WTC11 (cell line): ENCODE results near the gene POTEF. TPM values are rescaled to one million over a fixed set of nuclear protein-coding genes. Genes with fewer than 3 reads are reported as not detected.
"Not testable (repeated sequence)": the region's sequence is repeated elsewhere in the genome, so short reads cannot be mapped to it uniquely, and the experiment has no call there.

Experiments used
- ATAC-seq: fragments of 200-7000 bp; cut with Tn5 transposase; 2 replicates; pipeline ENCODE4 v1.10.0; 2021; ENCODE audit warnings: mild to moderate bottlenecking, moderate library complexity
- CTCF ChIA-PET: fragments of 300-600 bp; sonication (Branson Sonifier 250); formaldehyde crosslinking; loops from one replicate; lab custom pipeline; 2021; ENCODE audit warnings: antibody characterized with exemption; lab: Charles Lee
- POLR2A ChIA-PET: fragments of 350-600 bp; sonication (Branson Sonifier 250); formaldehyde crosslinking; loops from one replicate; lab custom pipeline; 2021; ENCODE audit warnings: antibody characterized with exemption; lab: Charles Lee
- DNase-seq: peaks from one replicate; pipeline ENCODE4 v3.0.0; 2021; ENCODE audit warnings: low spot score
- H3K27ac Mint-ChIP-seq: 2 replicates; pipeline ENCODE4 v1.8.0; 2021; ENCODE audit warnings: mixed read lengths
- H3K27me3 Mint-ChIP-seq: 2 replicates; pipeline ENCODE4 v1.8.0; 2021; ENCODE audit warnings: low read depth, mild to moderate bottlenecking, moderate library complexity, mixed read lengths
- H3K36me3 Mint-ChIP-seq: 2 replicates; pipeline ENCODE4 v1.8.0; 2021; ENCODE audit warnings: mixed read lengths
- H3K4me1 Mint-ChIP-seq: 2 replicates; pipeline ENCODE4 v1.8.0; 2022; ENCODE audit warnings: mixed read lengths
- H3K4me3 Mint-ChIP-seq: 2 replicates; pipeline ENCODE4 v1.8.0; 2021; ENCODE audit warnings: mild to moderate bottlenecking, moderate library complexity, mixed read lengths
- H3K9me3 Mint-ChIP-seq: 2 replicates; pipeline ENCODE4 v1.8.0; 2021; ENCODE audit warnings: mixed read lengths
- FOXJ3 ChIP-seq: sonication (generic); formaldehyde crosslinking; IDR thresholded peaks from 2 replicates; pipeline ENCODE4 v1.9.0; 2021; ENCODE audit warnings: missing genetic modification reagents, mild to moderate bottlenecking, borderline replicate concordance
- GABPB1 ChIP-seq: sonication (generic); formaldehyde crosslinking; IDR thresholded peaks from 2 replicates; pipeline ENCODE4 v1.8.1; 2023; ENCODE audit warnings: mild to moderate bottlenecking, missing genetic modification reagents
- NR1H2 ChIP-seq: sonication (generic); formaldehyde crosslinking; IDR thresholded peaks from 2 replicates; pipeline ENCODE4 v1.9.0; 2021; ENCODE audit warnings: mild to moderate bottlenecking, moderate library complexity, missing genetic modification reagents
- NR2C2 ChIP-seq: sonication (generic); formaldehyde crosslinking; IDR thresholded peaks from 2 replicates; pipeline ENCODE4 v1.8.0; 2022; ENCODE audit warnings: mild to moderate bottlenecking, missing genetic modification reagents
- RELA ChIP-seq: sonication (generic); formaldehyde crosslinking; IDR thresholded peaks from 2 replicates; pipeline ENCODE4 v1.8.1; 2022; ENCODE audit warnings: missing genetic modification reagents, mild to moderate bottlenecking, borderline replicate concordance
- SOX15 ChIP-seq: fragments of 250-450 bp; sonication (Bioruptor Pico); IDR thresholded peaks from 2 replicates; pipeline ENCODE4 v1.9.0; 2021; ENCODE audit warnings: mild to moderate bottlenecking
- SP1 ChIP-seq: sonication (generic); formaldehyde crosslinking; conservative IDR thresholded peaks from 2 replicates; pipeline ENCODE4 v1.8.1; 2022; ENCODE audit warnings: missing genetic modification reagents
- ZNF396 ChIP-seq: fragments of 250-450 bp; sonication (Bioruptor Pico); IDR thresholded peaks from 2 replicates; pipeline ENCODE4 v1.8.0; 2021; ENCODE audit warnings: mild to moderate bottlenecking, moderate library complexity, borderline replicate concordance
- total RNA-seq: library from RNA; stranded (reverse); gene quantifications from 3 replicates; pipeline ENCODE4 v1.2.3, GENCODE V29; 2021
- TF ChIP-seq, protein P1 (sequence below): sonication (generic); formaldehyde crosslinking; IDR thresholded peaks from 2 replicates; pipeline ENCODE4 v1.8.1; 2022; ENCODE audit warnings: missing genetic modification reagents, borderline replicate concordance
- TF ChIP-seq, protein P2 (sequence below): sonication (generic); formaldehyde crosslinking; IDR thresholded peaks from 2 replicates; pipeline ENCODE4 v1.8.0; 2023; ENCODE audit warnings: mild to moderate bottlenecking, missing genetic modification reagents
- TF ChIP-seq, protein P3 (sequence below): sonication (generic); formaldehyde crosslinking; IDR thresholded peaks from 2 replicates; pipeline ENCODE4 v1.8.1; 2022; ENCODE audit warnings: low read depth, mild to moderate bottlenecking, moderate library complexity, missing genetic modification reagents, borderline replicate concordance

POTEF gene
- total RNA-seq, 1 experiment from 2014 or later = 10.5 TPM

DNA sequence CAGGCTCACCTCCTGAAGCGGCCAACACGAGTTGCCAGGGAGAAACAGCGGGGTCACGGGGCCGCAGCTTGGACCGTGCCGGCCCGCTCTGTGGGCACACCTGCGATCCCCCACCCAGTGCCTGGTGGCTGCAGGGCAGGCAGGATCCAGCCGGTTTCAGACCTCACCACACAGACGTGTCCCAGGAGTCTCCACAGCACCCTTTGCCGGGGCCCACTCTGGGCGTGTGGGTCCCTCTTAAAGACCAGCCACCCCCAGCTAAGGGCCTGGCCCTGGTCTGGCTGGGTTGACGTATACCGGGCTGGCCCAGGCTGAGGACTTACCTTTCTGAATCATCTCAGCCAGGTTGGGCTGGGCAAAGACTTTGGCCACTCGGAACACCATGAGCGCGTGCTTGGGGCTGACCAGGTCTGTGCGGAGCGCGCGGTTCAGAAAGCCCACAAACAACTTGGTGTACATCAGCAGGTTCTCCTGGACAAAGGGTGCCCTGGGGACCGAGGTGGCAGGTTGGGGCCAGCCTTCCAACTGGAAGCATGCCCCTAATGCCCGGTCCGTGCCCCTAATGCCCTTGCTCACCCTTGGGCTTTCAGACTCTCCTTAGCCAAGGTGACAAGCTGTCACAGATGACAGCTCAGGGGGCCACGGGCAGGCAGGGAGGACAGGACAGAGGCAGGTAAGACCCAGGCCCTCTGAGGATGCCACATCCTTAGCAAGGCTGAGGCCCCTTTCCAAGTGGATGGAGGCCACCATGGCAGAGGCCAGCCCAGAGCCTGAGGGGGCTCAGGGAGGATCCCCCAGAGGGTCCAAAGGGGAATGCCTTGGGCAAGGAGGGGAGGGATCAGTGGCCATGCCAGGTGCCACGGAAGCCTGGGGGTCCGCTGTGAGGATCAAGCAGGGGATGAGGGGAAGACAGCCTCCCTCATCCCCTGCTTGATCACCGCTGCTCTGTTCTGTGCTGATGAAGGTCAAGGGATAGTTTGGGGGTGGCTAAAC is 26.0 kb upstream of the POTEF start (continued):
- TF ChIP-seq, protein P1, sequence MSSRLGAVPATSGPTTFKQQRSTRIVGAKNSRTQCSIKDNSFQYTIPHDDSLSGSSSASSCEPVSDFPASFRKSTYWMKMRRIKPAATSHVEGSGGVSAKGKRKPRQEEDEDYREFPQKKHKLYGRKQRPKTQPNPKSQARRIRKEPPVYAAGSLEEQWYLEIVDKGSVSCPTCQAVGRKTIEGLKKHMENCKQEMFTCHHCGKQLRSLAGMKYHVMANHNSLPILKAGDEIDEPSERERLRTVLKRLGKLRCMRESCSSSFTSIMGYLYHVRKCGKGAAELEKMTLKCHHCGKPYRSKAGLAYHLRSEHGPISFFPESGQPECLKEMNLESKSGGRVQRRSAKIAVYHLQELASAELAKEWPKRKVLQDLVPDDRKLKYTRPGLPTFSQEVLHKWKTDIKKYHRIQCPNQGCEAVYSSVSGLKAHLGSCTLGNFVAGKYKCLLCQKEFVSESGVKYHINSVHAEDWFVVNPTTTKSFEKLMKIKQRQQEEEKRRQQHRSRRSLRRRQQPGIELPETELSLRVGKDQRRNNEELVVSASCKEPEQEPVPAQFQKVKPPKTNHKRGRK (CRISPR knock-in tag) = no peak

DNA sequence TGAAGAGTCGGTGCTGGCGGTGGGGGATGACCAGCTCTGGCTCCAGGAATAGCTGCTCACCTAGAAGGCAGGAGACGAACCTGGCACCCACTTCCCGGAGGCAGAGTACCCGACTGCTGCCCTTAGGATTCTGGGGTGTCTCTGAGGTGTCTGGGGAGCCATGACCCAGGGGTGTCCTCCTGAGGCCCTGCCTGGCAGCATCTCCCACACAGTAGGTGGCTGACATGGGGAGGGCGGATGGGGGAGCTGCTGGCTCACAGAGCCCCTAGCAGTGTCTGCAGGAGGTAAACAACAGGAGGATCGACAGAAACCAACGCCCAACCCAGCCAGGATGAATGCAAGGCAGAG is 25.4 kb upstream of the POTEF start:
- H3K9me3 Mint-ChIP-seq, H3K27ac Mint-ChIP-seq, CTCF ChIA-PET: not testable (repeated sequence)

DNA sequence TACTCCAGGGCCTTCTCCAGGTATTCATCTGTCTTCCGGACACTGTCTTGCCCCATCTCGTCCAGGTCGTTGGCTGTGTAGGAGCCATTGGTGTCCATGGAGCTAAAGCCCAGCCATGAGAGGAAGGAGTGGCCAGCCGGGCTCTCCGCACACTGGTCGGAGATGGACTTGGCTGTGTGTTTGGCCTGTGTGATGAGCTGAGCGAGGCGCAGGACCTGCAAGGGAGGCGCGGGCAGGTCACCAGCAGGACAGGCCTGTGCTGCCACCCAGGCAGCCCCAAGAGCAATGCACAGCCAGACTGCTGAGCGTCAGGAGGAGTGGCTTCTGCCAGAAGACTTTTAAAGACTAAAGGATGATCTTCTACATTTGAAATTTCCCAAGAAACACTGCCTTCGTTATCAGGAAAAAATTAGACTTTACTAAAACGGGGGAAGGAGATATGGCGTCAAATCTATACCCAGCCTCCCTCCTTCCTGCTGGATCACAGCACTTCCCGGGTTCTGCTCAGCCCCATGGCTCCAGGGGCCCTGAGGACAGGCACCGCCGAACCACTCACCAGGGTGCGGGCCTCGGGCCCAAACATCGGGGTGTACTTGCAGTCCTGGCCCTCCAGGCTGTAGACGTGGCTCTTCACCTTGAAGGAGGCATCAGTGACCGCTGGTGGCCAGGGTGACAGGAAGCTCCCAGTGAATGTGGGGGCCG is 24.9 kb upstream of the POTEF start:
- POLR2A ChIA-PET, H3K27me3 Mint-ChIP-seq, CTCF ChIA-PET, H3K9me3 Mint-ChIP-seq, DNase-seq, H3K27ac Mint-ChIP-seq, H3K4me1 Mint-ChIP-seq, ATAC-seq, H3K4me3 Mint-ChIP-seq: not testable (repeated sequence)
- peaks cover 17% of the 10 kb centered on the region for H3K36me3 Mint-ChIP-seq

More for the DNA sequence above, 25.4 kb upstream of the POTEF start:
- H3K36me3 Mint-ChIP-seq = peaks cover 17% of the 10 kb centered on the region
- H3K4me3 Mint-ChIP-seq, POLR2A ChIA-PET, H3K27me3 Mint-ChIP-seq, ATAC-seq, H3K4me1 Mint-ChIP-seq, DNase-seq: not testable (repeated sequence)

DNA sequence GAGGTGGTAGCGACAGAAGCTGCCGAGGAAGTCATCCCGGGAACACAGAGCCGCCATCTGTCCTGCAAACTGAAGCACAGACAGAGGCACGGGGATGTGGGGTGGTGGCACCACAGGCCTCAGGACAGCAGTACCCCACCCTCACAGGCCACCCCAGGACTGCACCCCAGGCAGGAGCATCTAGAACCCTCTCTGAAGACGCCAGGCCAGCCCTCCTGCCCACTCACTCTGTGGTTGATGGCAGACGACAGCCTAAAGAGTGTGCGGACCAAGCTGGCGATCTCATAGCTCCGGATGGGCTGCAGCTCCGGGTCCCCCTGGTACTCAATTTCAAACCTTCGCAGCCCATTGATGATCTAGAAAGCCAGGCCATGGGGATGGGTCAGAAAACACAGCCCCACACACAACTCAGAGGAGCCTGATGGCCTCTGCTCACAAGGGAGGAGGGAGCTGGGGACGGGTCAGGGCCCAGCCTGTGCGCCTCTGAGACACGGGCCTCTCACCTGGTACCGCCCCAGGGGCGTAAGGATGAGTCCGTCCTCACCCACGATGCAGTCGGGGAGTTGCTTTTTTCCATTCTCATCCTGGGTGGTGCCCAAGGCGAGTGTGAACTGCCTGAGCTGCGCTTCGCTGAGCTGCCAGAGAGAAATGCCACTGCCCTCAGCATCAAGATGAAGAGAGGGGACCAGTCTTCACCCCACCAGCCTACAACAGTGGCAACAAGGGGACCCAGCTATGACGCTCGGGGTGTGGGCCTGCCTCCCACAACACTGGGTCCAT is 24.0 kb upstream of the POTEF start:
- peaks cover 17% of the 10 kb centered on the region for H3K36me3 Mint-ChIP-seq
- TF ChIP-seq ZNF396 (no peak), RELA (CRISPR knock-in tag) (no peak), SP1 (CRISPR knock-in tag) (no peak), NR1H2 (CRISPR knock-in tag) (no peak), NR2C2 (no peak), GABPB1 (CRISPR knock-in tag) (no peak), SOX15 (CRISPR knock-in tag) (no peak), FOXJ3 (no peak)
- TF ChIP-seq, protein P2, sequence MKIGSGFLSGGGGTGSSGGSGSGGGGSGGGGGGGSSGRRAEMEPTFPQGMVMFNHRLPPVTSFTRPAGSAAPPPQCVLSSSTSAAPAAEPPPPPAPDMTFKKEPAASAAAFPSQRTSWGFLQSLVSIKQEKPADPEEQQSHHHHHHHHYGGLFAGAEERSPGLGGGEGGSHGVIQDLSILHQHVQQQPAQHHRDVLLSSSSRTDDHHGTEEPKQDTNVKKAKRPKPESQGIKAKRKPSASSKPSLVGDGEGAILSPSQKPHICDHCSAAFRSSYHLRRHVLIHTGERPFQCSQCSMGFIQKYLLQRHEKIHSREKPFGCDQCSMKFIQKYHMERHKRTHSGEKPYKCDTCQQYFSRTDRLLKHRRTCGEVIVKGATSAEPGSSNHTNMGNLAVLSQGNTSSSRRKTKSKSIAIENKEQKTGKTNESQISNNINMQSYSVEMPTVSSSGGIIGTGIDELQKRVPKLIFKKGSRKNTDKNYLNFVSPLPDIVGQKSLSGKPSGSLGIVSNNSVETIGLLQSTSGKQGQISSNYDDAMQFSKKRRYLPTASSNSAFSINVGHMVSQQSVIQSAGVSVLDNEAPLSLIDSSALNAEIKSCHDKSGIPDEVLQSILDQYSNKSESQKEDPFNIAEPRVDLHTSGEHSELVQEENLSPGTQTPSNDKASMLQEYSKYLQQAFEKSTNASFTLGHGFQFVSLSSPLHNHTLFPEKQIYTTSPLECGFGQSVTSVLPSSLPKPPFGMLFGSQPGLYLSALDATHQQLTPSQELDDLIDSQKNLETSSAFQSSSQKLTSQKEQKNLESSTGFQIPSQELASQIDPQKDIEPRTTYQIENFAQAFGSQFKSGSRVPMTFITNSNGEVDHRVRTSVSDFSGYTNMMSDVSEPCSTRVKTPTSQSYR = no peak
- TF ChIP-seq, protein P3, sequence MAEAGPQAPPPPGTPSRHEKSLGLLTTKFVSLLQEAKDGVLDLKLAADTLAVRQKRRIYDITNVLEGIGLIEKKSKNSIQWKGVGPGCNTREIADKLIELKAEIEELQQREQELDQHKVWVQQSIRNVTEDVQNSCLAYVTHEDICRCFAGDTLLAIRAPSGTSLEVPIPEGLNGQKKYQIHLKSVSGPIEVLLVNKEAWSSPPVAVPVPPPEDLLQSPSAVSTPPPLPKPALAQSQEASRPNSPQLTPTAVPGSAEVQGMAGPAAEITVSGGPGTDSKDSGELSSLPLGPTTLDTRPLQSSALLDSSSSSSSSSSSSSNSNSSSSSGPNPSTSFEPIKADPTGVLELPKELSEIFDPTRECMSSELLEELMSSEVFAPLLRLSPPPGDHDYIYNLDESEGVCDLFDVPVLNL = no peak
- ChIA-PET POLR2A (no interaction called here), CTCF (no interaction called here)
- peaks cover 4% of the 10 kb centered on the region; the same call in 1 of the 2 replicates for H3K4me1 Mint-ChIP-seq
- no peaks in the 10 kb centered on the region for H3K27me3 Mint-ChIP-seq
- DNase-seq (no peak), ATAC-seq (no peak)
- H3K9me3 Mint-ChIP-seq = no peaks in the 10 kb centered on the region
- no peak overlapping the region for H3K27ac Mint-ChIP-seq
- H3K4me3 Mint-ChIP-seq = no peak overlapping the region

DNA sequence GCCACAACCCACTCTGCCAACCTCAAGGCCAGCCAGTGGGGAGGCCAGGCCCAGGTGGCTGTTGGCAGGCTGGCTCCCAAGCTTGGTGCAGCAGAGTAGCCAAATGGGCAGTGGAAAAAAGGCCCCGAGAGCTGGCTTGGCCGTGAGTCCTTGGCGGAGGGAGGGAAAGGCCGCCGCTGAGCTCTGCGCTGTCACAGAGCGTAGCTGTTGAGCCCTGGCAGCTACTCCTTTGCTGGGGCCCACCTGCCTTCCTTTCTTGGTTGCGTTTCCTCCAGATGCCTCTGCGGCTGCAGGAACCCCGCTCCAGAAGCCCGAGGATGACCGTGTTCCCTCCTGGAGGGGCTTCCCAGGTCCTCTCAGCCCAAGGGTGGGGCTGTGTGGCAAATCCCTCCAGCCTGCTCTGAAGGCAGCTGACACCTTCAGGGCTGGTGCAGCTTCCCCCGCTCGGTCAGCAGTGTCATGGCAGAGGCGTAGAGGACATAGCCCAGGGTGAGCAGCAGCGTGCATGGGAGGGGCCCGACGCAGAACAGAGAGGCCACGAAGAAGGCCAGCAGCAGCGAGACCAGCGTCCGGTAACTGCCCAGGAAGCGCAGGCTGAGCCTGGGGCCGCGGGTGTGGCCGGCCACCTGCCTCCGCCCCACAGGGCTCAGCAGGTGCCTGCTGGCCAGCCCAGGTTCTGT is 23.3 kb upstream of the POTEF start:
- H3K27ac Mint-ChIP-seq, H3K27me3 Mint-ChIP-seq, H3K4me1 Mint-ChIP-seq, H3K4me3 Mint-ChIP-seq, H3K9me3 Mint-ChIP-seq, POLR2A ChIA-PET, CTCF ChIA-PET, DNase-seq, ATAC-seq: not testable (repeated sequence)
- peaks cover 17% of the 10 kb centered on the region for H3K36me3 Mint-ChIP-seq

DNA sequence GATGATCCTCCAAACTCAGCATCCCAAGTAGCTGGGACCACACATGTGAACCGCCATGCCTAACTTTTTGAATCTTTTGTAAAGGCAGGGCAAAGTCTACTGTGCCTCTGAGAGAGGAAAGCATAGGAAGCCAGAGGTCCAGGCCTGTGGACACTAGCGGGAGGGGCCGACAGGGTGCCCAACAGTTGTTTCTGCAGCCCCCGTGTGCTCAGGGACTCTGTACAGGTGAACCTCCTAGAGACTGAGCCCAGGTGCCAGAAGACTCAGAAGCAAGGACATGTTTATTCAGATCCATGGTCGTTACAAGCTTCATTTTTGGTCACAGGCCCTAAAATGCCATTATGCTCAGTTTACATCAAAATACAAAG is 22.1 kb upstream of the POTEF start:
- DNase-seq, H3K4me1 Mint-ChIP-seq, POLR2A ChIA-PET, H3K9me3 Mint-ChIP-seq, H3K27me3 Mint-ChIP-seq, CTCF ChIA-PET, ATAC-seq, H3K4me3 Mint-ChIP-seq, H3K27ac Mint-ChIP-seq: not testable (repeated sequence)
- peaks cover 14% of the 10 kb centered on the region for H3K36me3 Mint-ChIP-seq
